22Rv1 (cell line): Measurements from ENCODE around the gene RASGRP2.

ENCODE experiments used
- H3K27ac ChIP-seq: fragments of 450-650 bp; 2 replicates; pipeline ENCODE4 v1.5.1; 2017
- ZFX ChIP-seq: fragments of 450-650 bp; IDR thresholded peaks from 2 replicates; pipeline ENCODE4 v1.6.1; 2017; ENCODE audit warnings: antibody characterized with exemption, borderline replicate concordance
- TF ChIP-seq, protein P1 (sequence below): fragments of 450-650 bp; IDR thresholded peaks from 2 replicates; pipeline ENCODE4 v1.5.1; 2017; ENCODE audit warnings: mild to moderate bottlenecking

RASGRP2 gene

GRCh38 chr11:64719406-64719805 is 24.5 kb downstream of the RASGRP2 start:
- TF ChIP-seq, protein P1, sequence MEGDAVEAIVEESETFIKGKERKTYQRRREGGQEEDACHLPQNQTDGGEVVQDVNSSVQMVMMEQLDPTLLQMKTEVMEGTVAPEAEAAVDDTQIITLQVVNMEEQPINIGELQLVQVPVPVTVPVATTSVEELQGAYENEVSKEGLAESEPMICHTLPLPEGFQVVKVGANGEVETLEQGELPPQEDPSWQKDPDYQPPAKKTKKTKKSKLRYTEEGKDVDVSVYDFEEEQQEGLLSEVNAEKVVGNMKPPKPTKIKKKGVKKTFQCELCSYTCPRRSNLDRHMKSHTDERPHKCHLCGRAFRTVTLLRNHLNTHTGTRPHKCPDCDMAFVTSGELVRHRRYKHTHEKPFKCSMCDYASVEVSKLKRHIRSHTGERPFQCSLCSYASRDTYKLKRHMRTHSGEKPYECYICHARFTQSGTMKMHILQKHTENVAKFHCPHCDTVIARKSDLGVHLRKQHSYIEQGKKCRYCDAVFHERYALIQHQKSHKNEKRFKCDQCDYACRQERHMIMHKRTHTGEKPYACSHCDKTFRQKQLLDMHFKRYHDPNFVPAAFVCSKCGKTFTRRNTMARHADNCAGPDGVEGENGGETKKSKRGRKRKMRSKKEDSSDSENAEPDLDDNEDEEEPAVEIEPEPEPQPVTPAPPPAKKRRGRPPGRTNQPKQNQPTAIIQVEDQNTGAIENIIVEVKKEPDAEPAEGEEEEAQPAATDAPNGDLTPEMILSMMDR, result no peak
- TF ChIP-seq ZFX, result no peak
- H3K27ac ChIP-seq, result no peak overlapping the region

- TF ChIP-seq ZFX, result no peak
- TF ChIP-seq, protein P1, result no peak
- no peak overlapping the region for H3K27ac ChIP-seq
These were observed 25.2 kb downstream of the RASGRP2 start for GRCh38 chr11:64718780-64719124.

DNA sequence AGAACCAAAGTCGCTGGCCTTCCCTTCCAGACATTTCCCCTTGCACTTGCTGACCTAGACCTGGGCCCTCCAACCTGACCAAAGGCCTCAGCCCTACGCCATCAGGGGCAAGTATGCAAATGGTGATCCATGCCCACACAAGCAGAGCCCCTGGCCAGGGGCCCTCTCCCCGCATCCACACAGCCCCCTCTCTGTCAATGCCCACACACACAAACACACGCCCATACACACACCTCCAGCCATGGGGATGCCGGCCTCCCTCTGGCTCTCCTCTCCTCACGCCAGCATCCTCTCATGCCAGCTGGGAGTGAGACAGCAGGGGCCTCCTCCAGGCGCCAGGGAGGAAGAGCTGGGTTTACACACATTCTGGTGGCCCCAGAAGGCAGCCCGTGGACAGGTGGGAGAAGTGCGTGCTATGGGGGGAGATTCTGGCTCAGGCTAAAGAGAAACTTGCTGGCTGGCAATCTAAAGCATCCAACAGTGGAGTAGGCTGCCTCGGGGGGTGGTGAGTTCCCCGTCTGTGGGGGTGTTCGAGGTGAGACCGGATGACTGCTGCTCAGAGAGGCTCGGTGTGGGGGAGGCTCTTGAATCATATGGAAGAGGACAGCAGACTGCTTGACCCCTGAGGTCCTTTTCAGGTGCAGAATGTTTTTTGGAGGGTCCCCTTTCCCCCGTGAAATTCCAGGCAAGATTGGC is 25.7 kb downstream of the RASGRP2 start:
- H3K27ac ChIP-seq, result no peak overlapping the region
- TF ChIP-seq, protein P1, result no peak
- no peak for TF ChIP-seq ZFX

- no peak overlapping the region for H3K27ac ChIP-seq
- no peak for TF ChIP-seq ZFX
- TF ChIP-seq, protein P1, result no peak
These were observed 26.7 kb downstream of the RASGRP2 start for GRCh38 chr11:64717268-64717578.

DNA sequence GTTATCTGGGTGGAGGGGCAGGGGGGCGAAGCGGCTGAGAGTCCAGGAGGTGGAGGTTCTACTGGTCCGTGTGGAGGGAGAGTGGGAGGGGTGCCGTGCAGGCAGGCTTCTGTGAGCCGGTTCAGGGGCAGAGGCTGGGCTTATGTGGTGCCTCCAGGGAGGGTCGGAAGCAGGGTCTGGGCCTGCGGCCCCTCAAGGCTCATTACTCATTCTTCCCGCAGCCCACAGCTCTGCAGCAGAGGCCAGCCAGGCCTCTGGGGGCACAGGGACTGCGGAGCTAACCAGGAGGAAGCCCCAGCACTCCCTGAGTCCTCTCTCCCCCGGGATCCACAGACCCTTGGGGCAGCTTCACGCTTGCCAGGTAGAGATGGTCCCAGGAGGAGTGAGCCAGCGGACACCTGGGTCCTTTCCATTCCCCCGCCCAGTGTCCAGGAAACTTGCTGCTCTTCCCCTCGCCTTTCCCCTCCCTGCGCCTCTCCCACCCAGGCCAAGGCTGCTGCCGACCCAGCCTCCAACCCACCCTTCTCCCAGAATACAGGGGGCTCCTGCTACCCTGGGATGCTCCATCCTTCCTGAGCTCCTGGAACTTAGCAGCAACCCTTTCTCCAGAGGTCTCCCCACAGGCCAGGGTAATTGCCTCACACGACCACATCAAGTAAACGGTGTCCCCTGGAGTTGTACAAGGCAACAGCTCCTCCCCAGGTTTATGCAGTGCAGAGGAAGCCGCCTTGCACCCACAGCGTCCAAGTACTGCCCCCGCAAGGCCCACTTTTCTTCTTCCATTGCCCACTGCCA is 27.3 kb downstream of the RASGRP2 start:
- H3K27ac ChIP-seq, result no peak overlapping the region

DNA sequence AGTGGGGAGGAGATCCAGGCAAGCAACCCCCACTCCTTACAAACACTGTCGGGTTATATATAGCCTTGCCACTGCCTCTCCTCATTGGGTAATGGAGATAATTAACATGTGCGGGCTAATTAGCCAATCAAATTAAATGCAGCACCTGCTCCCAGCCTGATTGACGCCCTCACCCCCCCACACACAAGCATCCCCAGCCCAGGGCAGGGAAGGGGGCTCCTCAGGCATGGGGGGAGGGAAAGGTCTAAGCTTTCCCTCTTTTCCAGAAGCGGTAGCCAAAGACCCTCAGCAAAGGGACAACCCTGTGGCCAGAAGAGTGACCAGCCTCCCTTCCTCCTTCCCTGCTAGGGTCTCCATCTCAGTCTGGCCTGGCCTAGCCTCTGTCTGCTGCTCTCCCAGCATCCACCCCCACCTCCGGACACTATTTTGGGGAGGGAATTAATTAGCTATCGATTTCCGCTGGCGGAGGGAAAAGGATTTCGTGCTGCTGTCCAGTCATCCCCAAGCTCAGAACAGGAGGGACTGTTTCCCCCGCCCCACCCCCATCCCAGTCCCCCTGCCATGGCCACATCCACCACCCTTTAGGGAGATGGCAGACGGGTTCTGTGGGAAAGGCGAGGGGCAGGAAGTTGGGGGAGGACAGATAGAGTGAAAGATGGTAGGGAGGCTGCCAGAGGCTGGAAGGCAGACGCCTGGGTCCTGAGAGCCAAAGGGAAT is 28.0 kb downstream of the RASGRP2 start:
- H3K27ac ChIP-seq, result no peak overlapping the region
- TF ChIP-seq, protein P1, result no peak
- no peak for TF ChIP-seq ZFX

More for the DNA sequence above, 27.3 kb downstream of the RASGRP2 start:
- no peak for TF ChIP-seq ZFX

DNA sequence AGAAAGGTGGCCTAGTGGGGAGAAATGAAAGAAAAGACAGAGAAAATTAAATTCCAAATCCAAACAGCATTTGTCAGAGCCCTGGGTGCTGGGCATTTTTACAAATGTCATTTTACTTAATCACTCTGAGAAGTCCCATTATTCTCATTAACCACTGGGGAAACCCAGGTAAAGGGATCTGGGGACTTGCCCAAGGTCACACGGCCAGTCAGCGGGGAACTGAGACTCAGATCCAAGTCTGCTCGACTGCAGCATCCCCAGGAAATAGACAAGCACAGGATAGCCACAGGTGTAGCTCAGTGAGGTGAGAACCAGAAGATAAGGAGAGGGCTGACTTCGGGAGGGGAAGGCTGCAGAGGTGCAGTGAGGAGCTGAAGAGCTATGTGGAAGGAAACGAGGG is 28.8 kb downstream of the RASGRP2 start:
- TF ChIP-seq, protein P1, result no peak
- no peak for TF ChIP-seq ZFX
- H3K27ac ChIP-seq, result no peak overlapping the region
